ENCODE data around the gene SSBP3. TPM values are rescaled to one million over a fixed set of nuclear protein-coding genes. Genes with fewer than 3 reads are reported as not detected.
"Not testable (repeated sequence)": the region's sequence is repeated elsewhere in the genome, so short reads cannot be mapped to it uniquely, and the experiment has no call there.

The SSBP3 gene
- polyA plus RNA-seq, 6 donors from 2014 or later = 1.7 to 4.2 (median 2.2) TPM

GRCh38 chr1:54424398-54424797 is 18.2 kb upstream of the SSBP3 start:
- Mint-ChIP-seq H3K9me3 (no peaks in the 10 kb centered on the region), H3K4me3 (no peak overlapping the region), H3K27me3 (peaks cover 0 to 4% (median 0%) of the 10 kb centered on the region in 3 donors), H3K36me3 (no peaks in the 10 kb centered on the region), H3K27ac (no peak overlapping the region), H3K4me1 (no peaks in the 10 kb centered on the region)
- no peak for ATAC-seq (ENCODE audit: low read depth in 2 of 2)
- no peak for DNase-seq

DNA sequence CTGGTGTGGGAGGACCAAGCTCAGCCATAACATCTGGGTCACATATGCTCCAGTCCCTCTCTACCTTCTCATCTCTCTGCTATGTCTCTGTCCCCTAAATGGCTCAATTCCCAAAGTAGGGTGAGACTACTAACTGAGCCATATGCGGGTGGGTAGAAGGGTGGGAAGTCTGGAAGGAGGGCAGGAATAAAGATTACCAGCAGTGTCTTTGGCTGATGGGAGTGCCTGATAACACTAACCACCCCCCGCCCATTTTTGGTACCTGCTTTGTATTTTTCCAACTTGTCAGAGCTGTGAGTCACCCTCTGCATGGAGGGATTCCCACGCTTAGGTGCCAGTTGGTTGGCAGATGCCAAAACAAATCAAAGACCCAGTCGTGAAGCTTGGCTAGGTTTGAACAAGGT is 14.9 kb upstream of the SSBP3 start:
- Mint-ChIP-seq H3K9me3 (no peaks in the 10 kb centered on the region), H3K4me1 (peaks cover 0 to 6% (median 3%) of the 10 kb centered on the region in 3 donors), H3K27me3 (peaks cover 13 to 15% (median 13%) of the 10 kb centered on the region in 3 donors), H3K27ac (no peak overlapping the region), H3K4me3 (no peak overlapping the region), H3K36me3 (no peaks in the 10 kb centered on the region)
- DNase-seq = no peak
- ATAC-seq (ENCODE audit: low read depth in 2 of 2) = no peak

DNA sequence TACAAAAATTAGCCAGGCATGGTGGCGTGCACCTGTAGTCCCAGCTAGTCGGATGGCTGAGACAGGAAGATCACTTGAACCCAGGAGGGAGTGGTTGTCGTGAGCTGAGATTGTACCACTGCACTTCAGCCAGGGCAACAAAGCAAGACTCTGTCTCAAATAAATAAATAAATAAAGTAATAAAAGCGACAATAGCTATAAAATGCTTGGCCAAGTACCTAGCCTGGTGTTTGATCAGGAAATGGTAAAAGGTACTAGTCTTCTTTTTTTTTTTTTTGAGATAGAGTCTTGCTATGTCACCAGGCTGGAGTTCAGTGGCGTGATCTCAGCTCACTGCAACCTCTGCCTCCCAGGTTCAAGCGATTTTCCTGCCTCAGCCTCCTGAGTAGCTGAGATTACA is 12.4 kb upstream of the SSBP3 start:
- H3K9me3 Mint-ChIP-seq; H3K4me3 Mint-ChIP-seq; ATAC-seq (ENCODE audit: low read depth in 2 of 2); H3K4me1 Mint-ChIP-seq; DNase-seq; H3K36me3 Mint-ChIP-seq: not testable (repeated sequence)
- Mint-ChIP-seq H3K27me3 (peaks cover 20 to 36% (median 32%) of the 10 kb centered on the region in 3 donors), H3K27ac (peak overlapping the region in 1 of 6 donors; percentile 88)

DNA sequence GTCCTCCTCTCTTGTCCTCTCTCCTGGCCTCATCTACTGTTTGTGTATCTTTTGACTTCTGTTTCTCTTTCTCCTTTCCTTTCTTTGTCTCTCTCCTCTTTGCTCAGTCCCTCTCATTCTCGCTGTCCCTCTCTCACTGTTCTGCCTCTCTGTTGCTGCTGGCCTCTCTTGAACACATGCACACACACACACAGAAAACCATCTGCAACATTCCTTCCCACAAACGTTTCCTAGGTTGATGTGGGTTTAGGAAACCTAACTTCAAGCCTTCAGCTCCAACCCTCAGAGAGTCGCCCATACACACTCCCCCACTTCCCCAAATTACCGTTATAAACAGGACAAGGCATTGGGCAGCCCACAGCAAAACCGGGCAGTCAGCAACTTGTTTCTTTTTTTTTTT is 10.9 kb upstream of the SSBP3 start:
- Mint-ChIP-seq H3K4me3 (no peak overlapping the region), H3K36me3 (no peaks in the 10 kb centered on the region), H3K27ac (peak overlapping the region in 3 of 6 donors; percentile 43 to 88 (median 63)), H3K4me1 (peaks cover 0 to 6% (median 3%) of the 10 kb centered on the region in 3 donors), H3K9me3 (no peaks in the 10 kb centered on the region), H3K27me3 (peaks cover 24 to 42% (median 32%) of the 10 kb centered on the region in 3 donors)
- ATAC-seq (ENCODE audit: low read depth in 2 of 2) = no peak
- DNase-seq = no peak

DNA sequence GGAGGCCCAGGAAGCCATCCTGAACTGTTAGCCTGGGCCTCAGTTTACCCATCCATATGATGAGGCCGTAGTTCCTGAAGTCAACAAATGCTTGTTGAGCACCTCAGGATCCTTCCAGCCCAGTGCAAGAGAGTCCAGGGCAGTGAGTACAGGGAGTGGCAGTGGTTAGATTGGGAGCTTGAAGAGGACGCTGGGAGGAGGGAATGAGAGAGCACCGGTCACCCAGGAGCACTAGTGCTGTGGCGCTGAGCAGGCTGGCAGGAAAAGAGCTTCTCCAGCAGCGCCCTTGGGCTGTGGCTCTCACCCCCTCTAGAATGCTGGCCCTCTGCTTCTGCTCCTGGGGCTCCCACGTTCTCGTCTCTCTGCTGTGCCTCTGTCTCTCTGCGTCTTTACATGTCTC is 10.2 kb upstream of the SSBP3 start:
- H3K9me3 Mint-ChIP-seq = no peaks in the 10 kb centered on the region
- H3K4me1 Mint-ChIP-seq = peaks cover 0 to 6% (median 3%) of the 10 kb centered on the region in 3 donors
- H3K36me3 Mint-ChIP-seq = no peaks in the 10 kb centered on the region
- no peak for ATAC-seq (ENCODE audit: low read depth in 2 of 2)
- no peak overlapping the region for H3K4me3 Mint-ChIP-seq
- H3K27me3 Mint-ChIP-seq = peaks cover 24 to 42% (median 32%) of the 10 kb centered on the region in 3 donors
- DNase-seq = no peak
- H3K27ac Mint-ChIP-seq = peak overlapping the region in 1 of 6 donors; percentile 66

GRCh38 chr1:54415991-54416390 is 9.8 kb upstream of the SSBP3 start:
- H3K36me3 Mint-ChIP-seq = no peaks in the 10 kb centered on the region
- no peaks in the 10 kb centered on the region for H3K9me3 Mint-ChIP-seq
- peaks cover 24 to 42% (median 32%) of the 10 kb centered on the region in 3 donors for H3K27me3 Mint-ChIP-seq
- DNase-seq = no peak
- H3K4me3 Mint-ChIP-seq = no peak overlapping the region
- peaks cover 0 to 6% (median 3%) of the 10 kb centered on the region in 3 donors for H3K4me1 Mint-ChIP-seq
- H3K27ac Mint-ChIP-seq = peak overlapping the region in 1 of 6 donors; percentile 66
- ATAC-seq (ENCODE audit: low read depth in 2 of 2) = no peak

DNA sequence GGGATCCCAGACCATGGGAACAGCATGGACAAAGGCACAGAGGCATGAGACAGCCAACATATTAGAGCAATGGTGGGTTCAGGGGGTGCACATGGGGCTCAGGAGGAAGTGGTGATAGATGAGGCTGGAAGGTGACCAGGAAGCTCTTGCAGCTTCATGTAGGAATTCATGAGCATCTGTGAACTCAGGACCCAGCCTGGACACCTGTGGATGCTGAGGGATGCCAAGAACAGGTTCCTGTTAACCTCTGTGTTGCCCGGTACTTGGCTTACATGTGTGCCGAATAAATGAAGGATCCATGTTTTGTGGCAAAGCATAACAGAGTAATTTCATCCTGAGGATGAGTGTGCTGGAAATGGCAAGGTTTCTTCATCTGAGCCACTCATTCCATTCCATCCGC is 9.3 kb upstream of the SSBP3 start:
- peaks cover 22 to 42% (median 32%) of the 10 kb centered on the region in 3 donors for H3K27me3 Mint-ChIP-seq
- ATAC-seq (ENCODE audit: low read depth in 2 of 2) = no peak
- peak overlapping the region in 1 of 6 donors; percentile 66 for H3K27ac Mint-ChIP-seq
- no peaks in the 10 kb centered on the region for H3K36me3 Mint-ChIP-seq
- H3K9me3 Mint-ChIP-seq = no peaks in the 10 kb centered on the region
- no peak for DNase-seq
- peaks cover 0 to 6% (median 3%) of the 10 kb centered on the region in 3 donors for H3K4me1 Mint-ChIP-seq
- H3K4me3 Mint-ChIP-seq = peak overlapping the region in 1 of 8 donors; percentile 29

DNA sequence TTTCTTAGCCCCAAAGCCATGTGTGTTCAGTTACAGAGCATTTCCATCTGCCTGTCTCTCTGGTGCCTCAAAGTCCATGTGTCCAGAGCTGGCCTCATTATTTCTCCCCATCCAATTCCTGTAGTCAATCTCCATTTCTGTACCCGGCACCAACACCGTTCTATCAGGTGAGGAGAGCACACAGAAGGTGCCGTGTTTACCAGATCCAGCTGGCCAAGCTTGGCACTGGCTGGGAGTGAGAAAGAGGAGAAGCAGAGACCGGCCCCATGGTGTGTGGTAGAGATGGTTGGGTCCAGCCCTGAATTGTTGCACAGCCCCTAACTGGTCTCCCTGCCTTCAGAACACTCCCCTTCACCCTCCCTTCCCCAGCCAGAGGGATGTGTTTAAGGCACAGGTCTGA is 7.5 kb upstream of the SSBP3 start:
- H3K27ac Mint-ChIP-seq = no peak overlapping the region
- no peak for ATAC-seq (ENCODE audit: low read depth in 2 of 2)
- H3K36me3 Mint-ChIP-seq = no peaks in the 10 kb centered on the region
- no peaks in the 10 kb centered on the region for H3K9me3 Mint-ChIP-seq
- peaks cover 20 to 42% (median 32%) of the 10 kb centered on the region in 3 donors for H3K27me3 Mint-ChIP-seq
- peaks cover 13 to 19% (median 17%) of the 10 kb centered on the region in 3 donors for H3K4me1 Mint-ChIP-seq
- H3K4me3 Mint-ChIP-seq = no peak overlapping the region
- no peak for DNase-seq

DNA sequence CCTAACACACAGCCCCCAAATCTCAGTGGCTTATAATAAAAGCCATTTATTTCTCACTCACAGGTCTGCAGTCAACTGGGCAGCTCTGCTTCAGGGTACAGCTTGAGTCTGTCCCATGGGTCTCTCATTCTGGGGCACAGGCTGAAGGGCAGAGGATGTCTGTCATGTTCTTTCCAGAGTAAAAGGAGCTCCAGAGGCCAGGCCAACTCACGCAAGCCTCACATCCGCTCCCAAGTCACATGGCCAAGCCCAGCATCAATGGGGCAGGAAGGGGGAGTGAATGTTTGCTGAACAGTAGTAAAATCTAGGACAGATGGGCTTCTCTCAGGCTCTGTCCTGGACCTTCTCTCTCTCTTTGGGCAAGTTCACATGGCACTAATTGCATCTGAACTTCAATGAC is 7.1 kb upstream of the SSBP3 start:
- H3K36me3 Mint-ChIP-seq = no peaks in the 10 kb centered on the region
- no peak overlapping the region for H3K4me3 Mint-ChIP-seq
- DNase-seq (no peak), ATAC-seq (ENCODE audit: low read depth in 2 of 2) (no peak)
- no peak overlapping the region for H3K27ac Mint-ChIP-seq
- no peaks in the 10 kb centered on the region for H3K9me3 Mint-ChIP-seq
- peaks cover 17 to 23% (median 21%) of the 10 kb centered on the region in 3 donors for H3K4me1 Mint-ChIP-seq
- peaks cover 20 to 42% (median 32%) of the 10 kb centered on the region in 3 donors for H3K27me3 Mint-ChIP-seq

GRCh38 chr1:54410359-54410758 is 4.2 kb upstream of the SSBP3 start:
- no peak for ATAC-seq (ENCODE audit: low read depth in 2 of 2)
- no peaks in the 10 kb centered on the region for H3K9me3 Mint-ChIP-seq
- peaks cover 10 to 23% (median 13%) of the 10 kb centered on the region in 3 donors for H3K27me3 Mint-ChIP-seq
- peak overlapping the region in 2 of 8 donors; percentile 1 to 35 for H3K4me3 Mint-ChIP-seq
- no peak for DNase-seq
- peak overlapping the region in 1 of 6 donors; percentile 61 for H3K27ac Mint-ChIP-seq
- peaks cover 23 to 32% (median 30%) of the 10 kb centered on the region in 3 donors for H3K4me1 Mint-ChIP-seq
- H3K36me3 Mint-ChIP-seq = no peaks in the 10 kb centered on the region

- H3K9me3 Mint-ChIP-seq = no peaks in the 10 kb centered on the region
- H3K4me3 Mint-ChIP-seq = peak overlapping the region in 7 of 8 donors; percentile 1 to 90 (median 58)
- peaks cover 27 to 39% (median 37%) of the 10 kb centered on the region in 3 donors for H3K4me1 Mint-ChIP-seq
- H3K27ac Mint-ChIP-seq = peak overlapping the region; percentile 39 to 82 (median 62)
- DNase-seq = peak; percentile 15
- peak; percentile 15 to 16 for ATAC-seq (ENCODE audit: low read depth in 2 of 2)
- H3K36me3 Mint-ChIP-seq = no peaks in the 10 kb centered on the region
- H3K27me3 Mint-ChIP-seq = peaks cover 7 to 14% (median 10%) of the 10 kb centered on the region in 3 donors
These were observed 3.3 kb upstream of the SSBP3 start for GRCh38 chr1:54409156-54410142.

- Mint-ChIP-seq H3K27ac (peak overlapping the region; percentile 79 to 97 (median 92)), H3K4me3 (peak overlapping the region; percentile 90 to 100 (median 97)), H3K36me3 (no peaks in the 10 kb centered on the region), H3K4me1 (peaks cover 35 to 49% (median 48%) of the 10 kb centered on the region in 3 donors), H3K9me3 (no peaks in the 10 kb centered on the region), H3K27me3 (peaks cover 4 to 10% (median 7%) of the 10 kb centered on the region in 3 donors)
- no peak for ATAC-seq (ENCODE audit: low read depth in 2 of 2)
- DNase-seq = no peak
These were observed 2.2 kb upstream of the SSBP3 start for GRCh38 chr1:54408147-54409066.
